ENCODE measurements around the gene TRIM2.

DNA sequence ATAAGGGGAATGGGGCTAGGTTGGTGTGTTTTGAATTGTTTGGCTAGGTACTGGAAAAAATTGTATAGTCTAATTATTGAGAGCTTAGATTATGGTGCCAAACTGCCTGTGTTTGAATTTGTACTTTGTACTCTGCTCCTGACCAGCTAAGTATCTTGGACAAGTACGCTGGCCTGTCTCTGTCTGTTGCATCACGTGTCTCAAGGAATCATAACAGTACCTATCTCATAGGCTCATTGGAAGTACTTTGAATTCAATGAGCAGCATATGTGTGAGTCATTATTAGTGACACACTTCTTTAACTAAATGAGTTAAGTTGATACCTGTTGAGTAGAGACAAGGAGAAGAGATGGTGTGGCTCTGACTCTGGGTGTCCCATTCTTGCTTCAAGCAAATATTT, 70.7 kb downstream of the TRIM2 start:
- TF ChIP-seq, protein P1, sequence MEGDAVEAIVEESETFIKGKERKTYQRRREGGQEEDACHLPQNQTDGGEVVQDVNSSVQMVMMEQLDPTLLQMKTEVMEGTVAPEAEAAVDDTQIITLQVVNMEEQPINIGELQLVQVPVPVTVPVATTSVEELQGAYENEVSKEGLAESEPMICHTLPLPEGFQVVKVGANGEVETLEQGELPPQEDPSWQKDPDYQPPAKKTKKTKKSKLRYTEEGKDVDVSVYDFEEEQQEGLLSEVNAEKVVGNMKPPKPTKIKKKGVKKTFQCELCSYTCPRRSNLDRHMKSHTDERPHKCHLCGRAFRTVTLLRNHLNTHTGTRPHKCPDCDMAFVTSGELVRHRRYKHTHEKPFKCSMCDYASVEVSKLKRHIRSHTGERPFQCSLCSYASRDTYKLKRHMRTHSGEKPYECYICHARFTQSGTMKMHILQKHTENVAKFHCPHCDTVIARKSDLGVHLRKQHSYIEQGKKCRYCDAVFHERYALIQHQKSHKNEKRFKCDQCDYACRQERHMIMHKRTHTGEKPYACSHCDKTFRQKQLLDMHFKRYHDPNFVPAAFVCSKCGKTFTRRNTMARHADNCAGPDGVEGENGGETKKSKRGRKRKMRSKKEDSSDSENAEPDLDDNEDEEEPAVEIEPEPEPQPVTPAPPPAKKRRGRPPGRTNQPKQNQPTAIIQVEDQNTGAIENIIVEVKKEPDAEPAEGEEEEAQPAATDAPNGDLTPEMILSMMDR (conservative IDR thresholded peaks at IDR 0.05; ENCODE audit: low read depth in 2 of 2): no peak
- TF ChIP-seq POLR2AphosphoS5 (IDR thresholded peaks at IDR 0.05; ENCODE audit: low read depth): no peak
- TF ChIP-seq, protein P2, sequence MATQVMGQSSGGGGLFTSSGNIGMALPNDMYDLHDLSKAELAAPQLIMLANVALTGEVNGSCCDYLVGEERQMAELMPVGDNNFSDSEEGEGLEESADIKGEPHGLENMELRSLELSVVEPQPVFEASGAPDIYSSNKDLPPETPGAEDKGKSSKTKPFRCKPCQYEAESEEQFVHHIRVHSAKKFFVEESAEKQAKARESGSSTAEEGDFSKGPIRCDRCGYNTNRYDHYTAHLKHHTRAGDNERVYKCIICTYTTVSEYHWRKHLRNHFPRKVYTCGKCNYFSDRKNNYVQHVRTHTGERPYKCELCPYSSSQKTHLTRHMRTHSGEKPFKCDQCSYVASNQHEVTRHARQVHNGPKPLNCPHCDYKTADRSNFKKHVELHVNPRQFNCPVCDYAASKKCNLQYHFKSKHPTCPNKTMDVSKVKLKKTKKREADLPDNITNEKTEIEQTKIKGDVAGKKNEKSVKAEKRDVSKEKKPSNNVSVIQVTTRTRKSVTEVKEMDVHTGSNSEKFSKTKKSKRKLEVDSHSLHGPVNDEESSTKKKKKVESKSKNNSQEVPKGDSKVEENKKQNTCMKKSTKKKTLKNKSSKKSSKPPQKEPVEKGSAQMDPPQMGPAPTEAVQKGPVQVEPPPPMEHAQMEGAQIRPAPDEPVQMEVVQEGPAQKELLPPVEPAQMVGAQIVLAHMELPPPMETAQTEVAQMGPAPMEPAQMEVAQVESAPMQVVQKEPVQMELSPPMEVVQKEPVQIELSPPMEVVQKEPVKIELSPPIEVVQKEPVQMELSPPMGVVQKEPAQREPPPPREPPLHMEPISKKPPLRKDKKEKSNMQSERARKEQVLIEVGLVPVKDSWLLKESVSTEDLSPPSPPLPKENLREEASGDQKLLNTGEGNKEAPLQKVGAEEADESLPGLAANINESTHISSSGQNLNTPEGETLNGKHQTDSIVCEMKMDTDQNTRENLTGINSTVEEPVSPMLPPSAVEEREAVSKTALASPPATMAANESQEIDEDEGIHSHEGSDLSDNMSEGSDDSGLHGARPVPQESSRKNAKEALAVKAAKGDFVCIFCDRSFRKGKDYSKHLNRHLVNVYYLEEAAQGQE (IDR thresholded peaks at IDR 0.05; ENCODE audit: unreplicated experiment): no peak
- TF ChIP-seq EZH2 (IDR thresholded peaks at IDR 0.05; ENCODE audit: low read depth, unreplicated experiment): no peak
- TF ChIP-seq JUNB (IDR thresholded peaks at IDR 0.05; ENCODE audit: unreplicated experiment): no peak
- TF ChIP-seq EZH2phosphoT487 (IDR thresholded peaks at IDR 0.05; ENCODE audit: unreplicated experiment): no peak
- TF ChIP-seq, protein P3, sequence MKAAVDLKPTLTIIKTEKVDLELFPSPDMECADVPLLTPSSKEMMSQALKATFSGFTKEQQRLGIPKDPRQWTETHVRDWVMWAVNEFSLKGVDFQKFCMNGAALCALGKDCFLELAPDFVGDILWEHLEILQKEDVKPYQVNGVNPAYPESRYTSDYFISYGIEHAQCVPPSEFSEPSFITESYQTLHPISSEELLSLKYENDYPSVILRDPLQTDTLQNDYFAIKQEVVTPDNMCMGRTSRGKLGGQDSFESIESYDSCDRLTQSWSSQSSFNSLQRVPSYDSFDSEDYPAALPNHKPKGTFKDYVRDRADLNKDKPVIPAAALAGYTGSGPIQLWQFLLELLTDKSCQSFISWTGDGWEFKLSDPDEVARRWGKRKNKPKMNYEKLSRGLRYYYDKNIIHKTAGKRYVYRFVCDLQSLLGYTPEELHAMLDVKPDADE (IDR thresholded peaks at IDR 0.05): no peak
- no peak for TF ChIP-seq STAT1 (IDR thresholded peaks at IDR 0.05; ENCODE audit: unreplicated experiment)
- TF ChIP-seq CREB1 (CRISPR knock-in tag; IDR thresholded peaks at IDR 0.05; ENCODE audit: low read depth): no peak
- TF ChIP-seq, protein P4, sequence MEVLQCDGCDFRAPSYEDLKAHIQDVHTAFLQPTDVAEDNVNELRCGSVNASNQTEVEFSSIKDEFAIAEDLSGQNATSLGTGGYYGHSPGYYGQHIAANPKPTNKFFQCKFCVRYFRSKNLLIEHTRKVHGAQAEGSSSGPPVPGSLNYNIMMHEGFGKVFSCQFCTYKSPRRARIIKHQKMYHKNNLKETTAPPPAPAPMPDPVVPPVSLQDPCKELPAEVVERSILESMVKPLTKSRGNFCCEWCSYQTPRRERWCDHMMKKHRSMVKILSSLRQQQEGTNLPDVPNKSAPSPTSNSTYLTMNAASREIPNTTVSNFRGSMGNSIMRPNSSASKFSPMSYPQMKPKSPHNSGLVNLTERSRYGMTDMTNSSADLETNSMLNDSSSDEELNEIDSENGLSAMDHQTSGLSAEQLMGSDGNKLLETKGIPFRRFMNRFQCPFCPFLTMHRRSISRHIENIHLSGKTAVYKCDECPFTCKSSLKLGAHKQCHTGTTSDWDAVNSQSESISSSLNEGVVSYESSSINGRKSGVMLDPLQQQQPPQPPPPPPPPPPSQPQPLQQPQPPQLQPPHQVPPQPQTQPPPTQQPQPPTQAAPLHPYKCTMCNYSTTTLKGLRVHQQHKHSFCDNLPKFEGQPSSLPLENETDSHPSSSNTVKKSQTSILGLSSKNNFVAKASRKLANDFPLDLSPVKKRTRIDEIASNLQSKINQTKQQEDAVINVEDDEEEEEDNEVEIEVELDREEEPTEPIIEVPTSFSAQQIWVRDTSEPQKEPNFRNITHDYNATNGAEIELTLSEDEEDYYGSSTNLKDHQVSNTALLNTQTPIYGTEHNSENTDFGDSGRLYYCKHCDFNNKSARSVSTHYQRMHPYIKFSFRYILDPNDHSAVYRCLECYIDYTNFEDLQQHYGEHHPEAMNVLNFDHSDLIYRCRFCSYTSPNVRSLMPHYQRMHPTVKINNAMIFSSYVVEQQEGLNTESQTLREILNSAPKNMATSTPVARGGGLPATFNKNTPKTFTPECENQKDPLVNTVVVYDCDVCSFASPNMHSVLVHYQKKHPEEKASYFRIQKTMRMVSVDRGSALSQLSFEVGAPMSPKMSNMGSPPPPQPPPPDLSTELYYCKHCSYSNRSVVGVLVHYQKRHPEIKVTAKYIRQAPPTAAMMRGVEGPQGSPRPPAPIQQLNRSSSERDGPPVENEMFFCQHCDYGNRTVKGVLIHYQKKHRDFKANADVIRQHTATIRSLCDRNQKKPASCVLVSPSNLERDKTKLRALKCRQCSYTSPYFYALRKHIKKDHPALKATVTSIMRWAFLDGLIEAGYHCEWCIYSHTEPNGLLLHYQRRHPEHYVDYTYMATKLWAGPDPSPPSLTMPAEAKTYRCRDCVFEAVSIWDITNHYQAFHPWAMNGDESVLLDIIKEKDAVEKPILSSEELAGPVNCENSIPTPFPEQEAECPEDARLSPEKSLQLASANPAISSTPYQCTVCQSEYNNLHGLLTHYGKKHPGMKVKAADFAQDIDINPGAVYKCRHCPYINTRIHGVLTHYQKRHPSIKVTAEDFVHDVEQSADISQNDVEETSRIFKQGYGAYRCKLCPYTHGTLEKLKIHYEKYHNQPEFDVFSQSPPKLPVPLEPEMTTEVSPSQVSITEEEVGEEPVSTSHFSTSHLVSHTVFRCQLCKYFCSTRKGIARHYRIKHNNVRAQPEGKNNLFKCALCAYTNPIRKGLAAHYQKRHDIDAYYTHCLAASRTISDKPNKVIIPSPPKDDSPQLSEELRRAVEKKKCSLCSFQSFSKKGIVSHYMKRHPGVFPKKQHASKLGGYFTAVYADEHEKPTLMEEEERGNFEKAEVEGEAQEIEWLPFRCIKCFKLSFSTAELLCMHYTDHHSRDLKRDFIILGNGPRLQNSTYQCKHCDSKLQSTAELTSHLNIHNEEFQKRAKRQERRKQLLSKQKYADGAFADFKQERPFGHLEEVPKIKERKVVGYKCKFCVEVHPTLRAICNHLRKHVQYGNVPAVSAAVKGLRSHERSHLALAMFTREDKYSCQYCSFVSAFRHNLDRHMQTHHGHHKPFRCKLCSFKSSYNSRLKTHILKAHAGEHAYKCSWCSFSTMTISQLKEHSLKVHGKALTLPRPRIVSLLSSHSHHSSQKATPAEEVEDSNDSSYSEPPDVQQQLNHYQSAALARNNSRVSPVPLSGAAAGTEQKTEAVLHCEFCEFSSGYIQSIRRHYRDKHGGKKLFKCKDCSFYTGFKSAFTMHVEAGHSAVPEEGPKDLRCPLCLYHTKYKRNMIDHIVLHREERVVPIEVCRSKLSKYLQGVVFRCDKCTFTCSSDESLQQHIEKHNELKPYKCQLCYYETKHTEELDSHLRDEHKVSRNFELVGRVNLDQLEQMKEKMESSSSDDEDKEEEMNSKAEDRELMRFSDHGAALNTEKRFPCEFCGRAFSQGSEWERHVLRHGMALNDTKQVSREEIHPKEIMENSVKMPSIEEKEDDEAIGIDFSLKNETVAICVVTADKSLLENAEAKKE (CRISPR knock-in tag; IDR thresholded peaks at IDR 0.05): no peak
- TF ChIP-seq ZNF114 (CRISPR knock-in tag; IDR thresholded peaks at IDR 0.05): no peak
- no peak for TF ChIP-seq ZNF331 (CRISPR knock-in tag; IDR thresholded peaks at IDR 0.05; ENCODE audit: low read depth)
